Measurements from ENCODE around the gene MACROD2. TPM values are rescaled to one million over a fixed set of nuclear protein-coding genes. Genes with fewer than 3 reads are reported as not detected.

Gene MACROD2
- total RNA-seq, 4 donors from 2014 or later, result 10.0 to 24.0 (median 17.0) TPM

GRCh38 chr20:14497004-14497403 is 501.7 kb downstream of the MACROD2 start:
- 34% methylated on average over 2 of the region's 2 CpGs for WGBS, 2 donors

GRCh38 chr20:14498772-14499171 is 503.5 kb downstream of the MACROD2 start:
- H3K4me3 ChIP-seq (ENCODE audit: low read depth, poor library complexity, severe bottlenecking), result no peak overlapping the region
- TF ChIP-seq CTCF (IDR thresholded peaks at IDR 0.05) (no peak), POLR2A (IDR thresholded peaks at IDR 0.05) (no peak)
- WGBS, 2 donors, result 73 to 82% methylated on average over 4 of the region's 4 CpGs
- DNase-seq (ENCODE audit: low spot score in 2 of 2), result no peak
- intact Hi-C loops (cut with DNase I; ENCODE audit: low total_unique reads), result no loop called here

More at GRCh38 chr20:14497004-14497403, 501.7 kb downstream of the MACROD2 start:
- no peak for DNase-seq (ENCODE audit: low spot score in 2 of 2)
- no peak overlapping the region for H3K4me3 ChIP-seq (ENCODE audit: low read depth, poor library complexity, severe bottlenecking)
- intact Hi-C loops (cut with DNase I; ENCODE audit: low total_unique reads), result no loop called here
- no peak for TF ChIP-seq POLR2A (IDR thresholded peaks at IDR 0.05)
- TF ChIP-seq CTCF (IDR thresholded peaks at IDR 0.05), result no peak

GRCh38 chr20:14505476-14505875 is 510.2 kb downstream of the MACROD2 start:
- no peak overlapping the region for H3K4me3 ChIP-seq (ENCODE audit: low read depth, poor library complexity, severe bottlenecking)
- 39 to 59% methylated on average over 1 of the region's 1 CpG for WGBS, 2 donors
- no peak for DNase-seq (ENCODE audit: low spot score in 2 of 2)
- intact Hi-C loops (cut with DNase I; ENCODE audit: low total_unique reads), result no loop called here
- TF ChIP-seq CTCF (IDR thresholded peaks at IDR 0.05) (no peak), POLR2A (IDR thresholded peaks at IDR 0.05) (no peak)

GRCh38 chr20:14507711-14508110 is 512.4 kb downstream of the MACROD2 start:
- TF ChIP-seq POLR2A (IDR thresholded peaks at IDR 0.05) (no peak), CTCF (IDR thresholded peaks at IDR 0.05) (no peak)
- WGBS, 2 donors, result 95 to 97% methylated on average over 2 of the region's 2 CpGs
- no peak for DNase-seq (ENCODE audit: low spot score in 2 of 2)
- H3K4me3 ChIP-seq (ENCODE audit: low read depth, poor library complexity, severe bottlenecking), result no peak overlapping the region
- intact Hi-C loops (cut with DNase I; ENCODE audit: low total_unique reads), result no loop called here

- intact Hi-C loops (cut with DNase I; ENCODE audit: low total_unique reads), result no loop called here
- H3K4me3 ChIP-seq (ENCODE audit: low read depth, poor library complexity, severe bottlenecking), result no peak overlapping the region
- 23 to 31% methylated on average over 1 of the region's 1 CpG for WGBS, 2 donors
- DNase-seq (ENCODE audit: low spot score in 2 of 2), result no peak
- TF ChIP-seq CTCF (IDR thresholded peaks at IDR 0.05), result no peak
- TF ChIP-seq POLR2A (IDR thresholded peaks at IDR 0.05), result no peak
These were observed 515.0 kb downstream of the MACROD2 start for GRCh38 chr20:14510341-14510740.

- TF ChIP-seq CTCF (IDR thresholded peaks at IDR 0.05) (no peak), POLR2A (IDR thresholded peaks at IDR 0.05) (no peak)
- WGBS, 2 donors, result 9 to 11% methylated on average over 2 of the region's 2 CpGs
- intact Hi-C loops (cut with DNase I; ENCODE audit: low total_unique reads), result no loop called here
- no peak overlapping the region for H3K4me3 ChIP-seq (ENCODE audit: low read depth, poor library complexity, severe bottlenecking)
- DNase-seq (ENCODE audit: low spot score in 2 of 2), result no peak
These were observed 517.5 kb downstream of the MACROD2 start for GRCh38 chr20:14512839-14513238.
